Esophagus muscularis mucosa (tissue), 4 donors: ENCODE results near the gene SLC6A9. TPM values are rescaled to one million over a fixed set of nuclear protein-coding genes. Genes with fewer than 3 reads are reported as not detected.

Experiments used
- DNase-seq: peaks from one replicate; pipeline ENCODE4 v3.0.0-alpha.2; 2017; ENCODE audit errors: extremely low spot score
- H3K27ac ChIP-seq, 4 donors: fragments of 200-600 bp; sonication (generic); replicated peaks in 1 of 4; 1 replicate in 3 of 4; 2 replicates in 1 of 4; pipeline ENCODE4 v1.5.1; 2016 to 2019; ENCODE audit warnings: mild to moderate bottlenecking in 1 of 4
- H3K27me3 ChIP-seq, 4 donors: fragments of 200-600 bp; sonication (generic); one replicate each; pipeline versions ENCODE4 v1.5.1 to v1.6.0; 2016 to 2019
- H3K36me3 ChIP-seq, 4 donors: fragments of 200-600 bp; sonication (generic); one replicate each; pipeline ENCODE4 v1.5.1; 2016 to 2019
- H3K4me1 ChIP-seq, 4 donors: fragments of 200-600 bp; sonication (generic); one replicate each; pipeline ENCODE4 v1.5.1; 2016 to 2019
- H3K4me3 ChIP-seq, 4 donors: fragments of 200-600 bp; sonication (generic); 1 replicate in 2 of 4; 2 replicates in 2 of 4; pipeline ENCODE4 v1.5.1; 2016 to 2019; ENCODE audit warnings: mild to moderate bottlenecking in 4 of 4, moderate library complexity in 1 of 4
- H3K9me3 ChIP-seq, 4 donors: fragments of 200-600 bp; sonication (generic); 1 replicate in 3 of 4; 2 replicates in 1 of 4; pipeline ENCODE4 v1.5.1; 2016 to 2019
- CTCF ChIP-seq, 3 experiments: fragments of 200-600 bp in 2 of 3; fragments of 450-650 bp in 1 of 3; sonication (generic) in 2 of 3; IDR thresholded peaks; one replicate each; pipeline ENCODE4 v1.5.1; 2017 to 2019; ENCODE audit warnings: antibody characterized with exemption in 3 of 3, mild to moderate bottlenecking in 2 of 3, moderate library complexity in 1 of 3
- EP300 ChIP-seq: sonication (generic); formaldehyde crosslinking; IDR thresholded peaks from one replicate; pipeline ENCODE4 v1.6.1; 2017; ENCODE audit warnings: antibody characterized with exemption
- POLR2A ChIP-seq: fragments of 450-650 bp; IDR thresholded peaks from one replicate; pipeline ENCODE4 v1.6.1; 2017; ENCODE audit warnings: antibody characterized with exemption, moderate library complexity, mild to moderate bottlenecking, low read depth
- POLR2AphosphoS5 ChIP-seq, 2 donors: sonication (generic); formaldehyde crosslinking; IDR thresholded peaks; one replicate each; pipeline ENCODE4 v1.6.1; 2017; ENCODE audit warnings: antibody characterized with exemption in 2 of 2
- WGBS: methylation state at CpG from one replicate; pipeline ENCODE4 v1.1.5; 2018; 5-methylcytosine and 5-hydroxymethylcytosine counted together
- intact Hi-C: fragments of 100-400 bp; cut with DNase I; formaldehyde crosslinking; loops from one replicate; pipeline ENCODE4 v1.15.1; 2023
- total RNA-seq, 4 donors: library from RNA; depleted of rRNA; stranded (reverse); fragments of >200 nt; gene quantifications; one replicate each; pipeline versions ENCODE4 v1.1.0 to v1.2.1, GENCODE V29; 2016

Gene SLC6A9
- total RNA-seq, 4 donors from 2014 or later = 5.2 to 17.9 (median 7.8) TPM

GRCh38 chr1:44008259-44008658, 23.0 kb downstream of the SLC6A9 start:
- Histone ChIP-seq H3K27me3 (no peaks in the 10 kb centered on the region), H3K4me1 (peaks cover 0 to 24% (median 8%) of the 10 kb centered on the region in 4 donors), H3K4me3 (no peak overlapping the region), H3K27ac (no peak overlapping the region), H3K9me3 (no peaks in the 10 kb centered on the region), H3K36me3 (peaks cover 0 to 26% (median 6%) of the 10 kb centered on the region in 4 donors)
- DNase-seq = no peak
- intact Hi-C loops = loop anchor here (10.0 kb wide), 1 partner anchor 587 kb away; no protein-coding TSS in a partner anchor
- TF ChIP-seq EP300 = no peak
- TF ChIP-seq POLR2A = no peak
- TF ChIP-seq POLR2AphosphoS5 (IDR thresholded peaks at IDR 0.05) = no peak
- no peak for TF ChIP-seq CTCF (IDR thresholded peaks at IDR 0.05)
- 96% methylated on average over 9 of the region's 12 CpGs for WGBS

DNA sequence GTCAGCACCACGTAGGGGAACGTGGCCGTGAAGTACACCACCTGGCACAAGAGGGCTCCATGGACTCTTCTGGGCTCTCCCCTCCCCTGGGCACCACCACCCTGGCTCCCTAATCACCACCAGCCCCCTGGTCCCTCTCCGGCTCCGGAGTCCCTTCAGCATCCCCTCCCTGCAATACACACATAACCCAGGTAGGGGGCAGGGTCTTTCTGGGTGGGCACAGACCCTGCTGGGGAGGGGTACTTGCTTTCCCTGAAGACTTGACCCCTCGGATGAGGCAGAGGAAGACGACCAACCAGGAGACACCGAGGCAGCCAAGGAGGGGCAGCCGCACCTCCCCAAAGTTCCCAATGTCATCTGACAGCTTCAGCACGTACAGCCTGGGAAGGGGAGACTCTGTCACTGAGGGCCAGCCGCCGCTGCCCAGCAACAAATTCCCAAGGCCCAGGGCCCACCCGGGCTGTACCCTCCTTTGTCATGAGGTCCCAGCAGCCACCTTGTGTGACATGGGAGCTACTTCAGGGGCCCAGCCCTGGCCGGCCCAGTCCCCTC, 28.6 kb downstream of the SLC6A9 start:
- DNase-seq = no peak
- Histone ChIP-seq H3K9me3 (no peaks in the 10 kb centered on the region), H3K4me1 (peaks cover 0 to 9% (median 6%) of the 10 kb centered on the region in 4 donors), H3K27me3 (no peaks in the 10 kb centered on the region), H3K4me3 (no peak overlapping the region), H3K27ac (no peak overlapping the region), H3K36me3 (peaks cover 0 to 64% (median 19%) of the 10 kb centered on the region in 4 donors)
- intact Hi-C loops = loop anchor here (10.0 kb wide), 1 partner anchor 592 kb away; no protein-coding TSS in a partner anchor
- WGBS = 84% methylated on average over 12 of the region's 14 CpGs
- TF ChIP-seq EP300 (no peak), POLR2AphosphoS5 (IDR thresholded peaks at IDR 0.05) (no peak), POLR2A (no peak), CTCF (IDR thresholded peaks at IDR 0.05) (no peak)

GRCh38 chr1:44002165-44002564, 29.1 kb downstream of the SLC6A9 start:
- Histone ChIP-seq H3K27ac (no peak overlapping the region), H3K27me3 (no peaks in the 10 kb centered on the region), H3K9me3 (no peaks in the 10 kb centered on the region), H3K36me3 (peaks cover 0 to 64% (median 19%) of the 10 kb centered on the region in 4 donors), H3K4me3 (no peak overlapping the region), H3K4me1 (peaks cover 0 to 11% (median 7%) of the 10 kb centered on the region in 4 donors)
- DNase-seq = no peak
- WGBS = 89% methylated on average over 7 of the region's 8 CpGs
- intact Hi-C loops = loop anchor here (10.0 kb wide), 1 partner anchor 593 kb away; no protein-coding TSS in a partner anchor
- no peak for TF ChIP-seq CTCF (IDR thresholded peaks at IDR 0.05)
- TF ChIP-seq POLR2AphosphoS5 (IDR thresholded peaks at IDR 0.05) = no peak

GRCh38 chr1:44000122-44000665, 31.1 kb downstream of the SLC6A9 start:
- no peaks in the 10 kb centered on the region for H3K27me3 ChIP-seq
- H3K4me3 ChIP-seq = no peak overlapping the region
- WGBS = 93% methylated on average over 8 of the region's 8 CpGs
- H3K36me3 ChIP-seq = peaks cover 0 to 59% (median 19%) of the 10 kb centered on the region in 4 donors
- H3K27ac ChIP-seq = no peak overlapping the region
- DNase-seq = no peak
- peaks cover 0 to 15% (median 6%) of the 10 kb centered on the region in 4 donors for H3K4me1 ChIP-seq
- intact Hi-C loops = loop anchor here (10.0 kb wide), 1 partner anchor 595 kb away; no protein-coding TSS in a partner anchor
- TF ChIP-seq POLR2A (no peak), EP300 (no peak), CTCF (IDR thresholded peaks at IDR 0.05) (no peak), POLR2AphosphoS5 (IDR thresholded peaks at IDR 0.05) (no peak)
- no peaks in the 10 kb centered on the region for H3K9me3 ChIP-seq
